ENCODE data around the gene PROSER3. TPM values are rescaled to one million over a fixed set of nuclear protein-coding genes. Genes with fewer than 3 reads are reported as not detected.

PROSER3 gene
- total and polyA plus RNA-seq, 2 donors (not counting 3 experiments of a cell fraction or from before 2014, with no cell fraction given), result 18.3 to 28.3 TPM

DNA sequence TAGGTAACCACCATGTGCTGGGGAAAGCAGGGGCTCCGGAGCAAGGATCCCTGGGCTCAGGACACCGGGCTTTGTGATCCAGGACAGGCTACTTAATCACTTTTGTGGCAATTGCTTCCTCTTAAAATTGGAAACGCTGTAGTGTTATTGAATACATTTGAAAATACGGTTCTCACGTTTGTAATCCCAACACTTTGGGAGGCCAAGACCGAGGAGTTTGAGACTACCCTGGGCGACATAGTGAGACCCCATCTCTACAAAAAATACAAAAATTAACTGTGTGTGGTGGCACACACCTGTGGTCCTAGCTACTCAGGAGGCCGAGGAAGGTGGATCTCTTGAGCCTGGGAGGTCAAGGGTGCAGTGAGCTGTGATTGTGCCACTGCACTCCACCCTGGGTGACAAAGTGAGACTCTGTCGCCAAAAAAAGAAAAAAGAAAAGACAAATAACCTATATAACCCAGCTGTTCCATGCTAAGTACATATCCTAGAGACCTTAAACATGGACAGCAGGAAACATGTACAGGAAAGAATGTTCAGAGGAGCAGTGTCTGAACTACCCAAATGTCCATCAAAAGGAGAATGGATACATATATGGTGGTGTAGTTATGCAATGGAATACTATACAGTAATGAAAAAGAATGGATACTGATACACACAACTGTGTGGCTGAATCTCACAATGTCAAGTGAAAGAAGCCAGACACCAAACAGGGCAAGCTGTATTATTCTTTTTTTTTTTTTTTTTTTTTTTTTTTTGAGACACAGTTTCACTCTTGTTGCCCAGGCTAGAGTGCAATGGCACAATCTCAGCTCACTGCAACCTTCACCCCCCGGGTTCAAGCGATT lies 55.3 kb downstream of the PROSER3 start:
- Histone ChIP-seq H3K4me1 (ENCODE audit: control insufficient read depth, extremely low read depth, insufficient read depth, low read length) (no peaks in the 10 kb centered on the region), H3K9me1 (replicated peaks; ENCODE audit: control insufficient read depth, extremely low read depth, insufficient read depth, low read length) (no peaks in the 10 kb centered on the region), H4K20me1 (replicated peaks; ENCODE audit: control insufficient read depth, extremely low read depth, insufficient read depth, low read length) (no peaks in the 10 kb centered on the region), H3K27ac (ENCODE audit: insufficient read depth, low read depth, low read length) (no peak overlapping the region), H3K79me2 (ENCODE audit: control insufficient read depth, insufficient read depth, low read length) (no peaks in the 10 kb centered on the region), H2AFZ (ENCODE audit: low read depth, low read length) (no peak overlapping the region), H3K9me3 (replicated peaks; ENCODE audit: control insufficient read depth, insufficient read depth, low read length) (no peaks in the 10 kb centered on the region), H3K36me3 (ENCODE audit: control insufficient read depth in 2 of 2, extremely low read depth in 1 of 2, insufficient read depth in 2 of 2, low read length in 2 of 2) (no peaks in the 10 kb centered on the region), H3K9ac (replicated peaks; ENCODE audit: extremely low read depth, insufficient read depth, low read length) (no peak overlapping the region), H3K4me3 (replicated peaks in 1 of 3; ENCODE audit: insufficient read depth in 1 of 3, low read depth in 1 of 3, low read length in 3 of 3) (no peak overlapping the region), H3K4me2 (ENCODE audit: insufficient read depth, low read length) (no peak overlapping the region), H3K27me3 (ENCODE audit: control insufficient read depth in 2 of 2, insufficient read depth in 2 of 2, low read length in 2 of 2) (peaks cover 0 to under 1% of the 10 kb centered on the region in 2 experiments)
- ChIA-PET POLR2A (no interaction called here), CTCF (interaction anchor here (1.1 kb wide), 1 partner anchor 16 kb away, joined by 3 read pairs; no protein-coding TSS in a partner anchor)
- no peak for TF ChIP-seq POLR2AphosphoS5 (IDR thresholded peaks at IDR 0.05; ENCODE audit: insufficient read depth, low read depth, low read length)
- no peak for TF ChIP-seq EZH2 (IDR thresholded peaks at IDR 0.05; ENCODE audit: borderline replicate concordance, low read depth, low read length, severe bottlenecking)
- TF ChIP-seq POLR2A (IDR thresholded peaks at IDR 0.05; ENCODE audit: low read depth, low read length), result no peak
- TF ChIP-seq FOS (IDR thresholded peaks at IDR 0.05; ENCODE audit: borderline replicate concordance, insufficient read depth, low read length), result no peak
- TF ChIP-seq MYC (IDR thresholded peaks at IDR 0.05; ENCODE audit: low read depth, low read length), result no peak
- no peak for TF ChIP-seq GATA2 (IDR thresholded peaks at IDR 0.05; ENCODE audit: insufficient read depth, insufficient read length, low read depth, low read length)
- TF ChIP-seq, protein P1, sequence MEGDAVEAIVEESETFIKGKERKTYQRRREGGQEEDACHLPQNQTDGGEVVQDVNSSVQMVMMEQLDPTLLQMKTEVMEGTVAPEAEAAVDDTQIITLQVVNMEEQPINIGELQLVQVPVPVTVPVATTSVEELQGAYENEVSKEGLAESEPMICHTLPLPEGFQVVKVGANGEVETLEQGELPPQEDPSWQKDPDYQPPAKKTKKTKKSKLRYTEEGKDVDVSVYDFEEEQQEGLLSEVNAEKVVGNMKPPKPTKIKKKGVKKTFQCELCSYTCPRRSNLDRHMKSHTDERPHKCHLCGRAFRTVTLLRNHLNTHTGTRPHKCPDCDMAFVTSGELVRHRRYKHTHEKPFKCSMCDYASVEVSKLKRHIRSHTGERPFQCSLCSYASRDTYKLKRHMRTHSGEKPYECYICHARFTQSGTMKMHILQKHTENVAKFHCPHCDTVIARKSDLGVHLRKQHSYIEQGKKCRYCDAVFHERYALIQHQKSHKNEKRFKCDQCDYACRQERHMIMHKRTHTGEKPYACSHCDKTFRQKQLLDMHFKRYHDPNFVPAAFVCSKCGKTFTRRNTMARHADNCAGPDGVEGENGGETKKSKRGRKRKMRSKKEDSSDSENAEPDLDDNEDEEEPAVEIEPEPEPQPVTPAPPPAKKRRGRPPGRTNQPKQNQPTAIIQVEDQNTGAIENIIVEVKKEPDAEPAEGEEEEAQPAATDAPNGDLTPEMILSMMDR (IDR thresholded peaks at IDR 0.05; ENCODE audit: extremely low read depth in 1 of 2, insufficient read depth in 1 of 2, low read depth in 1 of 2, low read length in 2 of 2), result no peak
- TF ChIP-seq, protein P2, sequence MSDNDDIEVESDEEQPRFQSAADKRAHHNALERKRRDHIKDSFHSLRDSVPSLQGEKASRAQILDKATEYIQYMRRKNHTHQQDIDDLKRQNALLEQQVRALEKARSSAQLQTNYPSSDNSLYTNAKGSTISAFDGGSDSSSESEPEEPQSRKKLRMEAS (IDR thresholded peaks at IDR 0.05; ENCODE audit: insufficient read depth, insufficient read length), result no peak
- no peak for TF ChIP-seq JUN (IDR thresholded peaks at IDR 0.05; ENCODE audit: borderline replicate concordance, insufficient read depth, insufficient read length, low read depth)
- intact Hi-C loops (cut with micrococcal nuclease) (no loop called here), dilution Hi-C loops (cut with MboI; ENCODE audit: extremely low pct_ligation_motif_present, low sequenced_read_pairs) (no loop called here)
- BruUV-seq (replicated peaks), result no TSS peak
- DNase-seq (ENCODE audit: low read depth, low spot score) (no peak), FAIRE-seq (no peak)
